Small intestine (tissue), 7 donors: Measurements from ENCODE around the gene FAM120B. TPM values are rescaled to one million over a fixed set of nuclear protein-coding genes. Genes with fewer than 3 reads are reported as not detected.

Experiments
- DNase-seq, 2 donors: peaks; one replicate each; pipeline versions ENCODE4 v3.0.0 to v3.0.0-alpha.2; 2013
- FAIRE-seq: peaks from 2 replicates; lab custom pipeline; 2012; peaks lifted over from hg19 to GRCh38; lab: Jason Lieb, UNC
- H3K27ac ChIP-seq, 3 donors: one replicate each; pipeline ENCODE4 v1.5.1; 2013; ENCODE audit warnings: low read length in 2 of 3, mild to moderate bottlenecking in 2 of 3, control low read depth in 1 of 3, inconsistent platforms in 1 of 3, low read depth in 1 of 3, moderate library complexity in 1 of 3
- H3K27me3 ChIP-seq, 3 donors: one replicate each; pipeline ENCODE4 v1.6.1; 2013; ENCODE audit warnings: low read length in 3 of 3, inconsistent platforms in 1 of 3; ENCODE audit not compliant: control insufficient read depth in 3 of 3, insufficient read depth in 3 of 3
- H3K36me3 ChIP-seq, 3 donors: one replicate each; pipeline ENCODE4 v1.6.1; 2013; ENCODE audit warnings: low read length in 3 of 3, inconsistent platforms in 1 of 3, low read depth in 1 of 3, mild to moderate bottlenecking in 1 of 3, moderate library complexity in 1 of 3; ENCODE audit not compliant: control insufficient read depth in 3 of 3, insufficient read depth in 2 of 3
- H3K4me1 ChIP-seq, 3 donors: one replicate each; pipeline ENCODE4 v1.6.1; 2013; ENCODE audit warnings: low read length in 2 of 3, inconsistent platforms in 1 of 3, low read depth in 1 of 3, mild to moderate bottlenecking in 1 of 3, moderate library complexity in 1 of 3; ENCODE audit not compliant: control insufficient read depth in 3 of 3, insufficient read depth in 2 of 3
- H3K4me3 ChIP-seq, 3 donors: one replicate each; pipeline ENCODE4 v1.5.1; 2013; ENCODE audit warnings: low read length in 3 of 3, control low read depth in 1 of 3, inconsistent platforms in 1 of 3, low read depth in 1 of 3, mild to moderate bottlenecking in 1 of 3, moderate library complexity in 1 of 3
- H3K9me3 ChIP-seq, 2 donors: one replicate each; pipeline ENCODE4 v1.6.1; 2013; ENCODE audit warnings: low read depth in 1 of 2, low read length in 1 of 2; ENCODE audit not compliant: control insufficient read depth in 2 of 2, insufficient read depth in 1 of 2
- WGBS, 3 donors: extraction: QIAGEN DNeasy Blood & Tissue Kit; methylation state at CpG; one replicate each; pipeline ENCODE4 v1.1.7; 2013; 5-methylcytosine and 5-hydroxymethylcytosine counted together
- polyA plus RNA-seq, 4 donors: library from polyadenylated mRNA; stranded (reverse) in 3 of 4; unstranded in 1 of 4; fragments of 200-250 nt in 3 of 4; fragments of 120-200 nt in 1 of 4; gene quantifications; one replicate each; pipeline versions ENCODE4 v1.2.1 to v1.2.3, GENCODE V29; 2013
- donor health status: healthy with polysubstance abuse.
- donor health status: control.
- donor health status: control.
- donor health status: Bipolar disorder and iron deficiency.
- donor health status: healthy.

The FAM120B gene
- polyA plus RNA-seq, 4 donors, result 6.5 to 24.0 (median 10.6) TPM

DNA sequence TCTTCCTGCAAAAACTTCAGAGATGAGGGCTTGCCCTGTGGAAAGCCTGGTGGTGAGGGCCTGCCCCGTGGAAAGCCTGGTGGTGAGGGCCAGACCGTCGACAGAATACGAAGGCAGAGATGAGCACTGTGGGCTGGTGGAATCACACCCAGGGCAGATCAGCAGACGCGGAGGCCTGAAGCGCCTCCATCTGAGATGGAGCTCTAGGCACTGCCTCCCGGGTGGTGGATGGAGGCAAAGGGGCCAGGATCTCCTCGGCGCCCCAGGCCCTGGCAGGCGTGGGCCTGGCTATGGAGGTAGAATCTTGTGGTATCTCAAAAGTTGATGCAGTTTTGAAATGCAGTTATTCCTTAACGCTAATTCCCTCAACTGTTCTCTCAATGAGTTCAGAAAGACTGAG is 141.8 kb downstream of the FAM120B start:
- Histone ChIP-seq H3K27ac (no peak overlapping the region), H3K36me3 (no peaks in the 10 kb centered on the region), H3K4me1 (no peaks in the 10 kb centered on the region), H3K9me3 (no peaks in the 10 kb centered on the region), H3K27me3 (no peaks in the 10 kb centered on the region), H3K4me3 (no peak overlapping the region)
- DNase-seq, result no peak
- FAIRE-seq, result no peak
- WGBS, 3 donors, result 93 to 96% (median 95%) methylated on average over 12 of the region's 12 CpGs

DNA sequence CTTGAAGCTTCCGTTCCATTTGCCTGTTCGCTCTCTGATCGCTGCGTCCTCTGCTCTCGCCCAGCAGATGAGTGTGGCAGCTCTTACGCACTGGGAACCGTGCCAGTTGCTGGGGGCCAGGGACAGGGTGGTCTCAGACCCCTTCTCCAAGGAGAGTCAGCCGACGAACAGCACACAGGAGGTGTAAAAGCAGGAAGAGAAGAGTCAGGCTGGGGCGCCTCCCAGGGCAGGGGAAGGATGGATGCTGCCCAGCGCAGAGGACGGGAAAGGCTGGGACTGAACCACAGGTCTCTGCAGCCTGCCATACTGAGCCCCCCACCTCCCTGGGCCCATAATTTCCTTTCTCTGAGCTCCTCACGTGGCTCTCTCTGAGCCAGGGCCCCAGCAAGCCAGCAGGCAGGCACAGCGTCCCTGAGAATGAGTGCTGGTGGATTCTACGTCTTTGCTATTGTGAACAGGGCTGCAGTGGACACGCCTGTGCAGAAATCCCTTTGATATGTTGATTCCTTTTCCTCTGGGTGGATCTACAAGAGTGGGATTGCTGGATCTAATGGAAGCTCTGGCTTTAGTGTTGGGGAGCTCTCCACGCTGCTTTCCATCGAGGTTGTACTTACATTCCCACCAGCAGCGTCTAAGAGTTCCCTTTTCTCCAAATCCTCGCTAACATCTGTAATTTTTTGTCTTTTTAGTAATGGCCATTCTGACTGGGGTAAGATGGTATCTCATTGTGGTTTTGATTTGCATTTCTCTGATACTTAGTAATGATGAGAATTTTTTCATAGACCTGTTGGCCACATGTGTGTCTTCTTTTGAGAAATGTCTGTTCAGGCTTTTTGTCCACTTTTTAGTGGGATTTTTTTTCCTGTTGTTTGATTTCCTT is 142.4 kb downstream of the FAM120B start:
- H3K4me3 ChIP-seq, result no peak overlapping the region
- H3K27me3 ChIP-seq, result no peaks in the 10 kb centered on the region
- H3K27ac ChIP-seq, result no peak overlapping the region
- H3K9me3 ChIP-seq, result no peaks in the 10 kb centered on the region
- FAIRE-seq, result no peak
- DNase-seq, result no peak
- WGBS, 3 donors, result 82 to 87% (median 84%) methylated on average over 20 of the region's 20 CpGs
- no peaks in the 10 kb centered on the region for H3K4me1 ChIP-seq
- H3K36me3 ChIP-seq, result no peaks in the 10 kb centered on the region

- no peaks in the 10 kb centered on the region for H3K36me3 ChIP-seq
- no peaks in the 10 kb centered on the region for H3K9me3 ChIP-seq
- WGBS, 3 donors, result 90 to 92% (median 91%) methylated on average over 32 of the region's 32 CpGs
- no peak for FAIRE-seq
- H3K4me3 ChIP-seq, result no peak overlapping the region
- H3K4me1 ChIP-seq, result no peaks in the 10 kb centered on the region
- no peaks in the 10 kb centered on the region for H3K27me3 ChIP-seq
- H3K27ac ChIP-seq, result no peak overlapping the region
- no peak for DNase-seq
These were observed 143.5 kb downstream of the FAM120B start for GRCh38 chr6:170449835-170450753.

DNA sequence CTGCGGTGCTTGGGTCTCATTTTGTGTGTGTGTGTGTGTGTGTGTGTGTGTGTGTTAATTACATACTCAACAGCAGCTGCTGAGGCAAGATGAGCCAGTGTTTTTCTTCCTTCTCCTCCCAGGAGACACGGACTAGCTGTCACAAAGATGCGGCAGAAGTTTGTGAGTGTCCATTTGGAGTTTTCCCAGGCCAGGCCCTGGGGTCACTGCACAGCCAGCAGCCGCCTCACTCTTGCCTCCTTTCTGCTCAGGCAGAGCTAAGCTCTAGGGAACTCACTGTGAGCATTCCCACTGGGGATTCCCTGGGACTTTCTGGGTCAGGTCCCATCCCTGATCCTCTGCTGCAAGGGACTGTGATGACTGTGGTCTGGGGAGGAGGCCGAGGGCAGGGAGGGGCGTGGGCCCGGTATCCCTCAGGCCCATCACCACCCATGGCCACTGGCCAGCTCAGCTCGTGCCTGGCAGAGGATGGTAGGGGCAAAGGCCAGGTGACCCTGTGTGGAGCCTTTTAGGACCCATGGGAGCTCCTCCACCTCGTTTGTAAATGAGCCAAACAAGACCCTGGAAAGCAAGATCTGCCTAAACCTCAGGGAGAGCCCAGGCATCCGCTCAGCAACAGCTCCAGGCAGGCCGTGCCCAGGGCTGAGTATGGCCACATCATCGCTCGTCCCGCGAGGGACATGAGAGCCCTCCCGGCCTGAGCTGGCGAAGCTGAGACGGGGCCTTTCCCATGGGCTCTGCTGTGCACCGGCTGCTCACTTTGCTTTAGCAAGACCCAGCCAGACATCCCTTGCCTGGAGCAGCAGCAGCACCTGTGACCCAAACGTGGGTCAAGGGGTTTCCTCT is 144.6 kb downstream of the FAM120B start:
- no peak overlapping the region for H3K27ac ChIP-seq
- no peaks in the 10 kb centered on the region for H3K9me3 ChIP-seq
- FAIRE-seq, result no peak
- no peak overlapping the region for H3K4me3 ChIP-seq
- no peaks in the 10 kb centered on the region for H3K36me3 ChIP-seq
- no peak for DNase-seq
- H3K4me1 ChIP-seq, result no peaks in the 10 kb centered on the region
- no peaks in the 10 kb centered on the region for H3K27me3 ChIP-seq
- WGBS, 3 donors, result 71 to 76% (median 75%) methylated on average over 20 of the region's 20 CpGs

GRCh38 chr6:170451762-170452651 is 145.4 kb downstream of the FAM120B start:
- FAIRE-seq (no peak), DNase-seq (no peak)
- WGBS, 3 donors, result 79 to 84% (median 83%) methylated on average over 19 to 20 of the region's 20 CpGs
- H3K4me3 ChIP-seq, result no peak overlapping the region
- H3K4me1 ChIP-seq, result no peaks in the 10 kb centered on the region
- H3K27me3 ChIP-seq, result no peaks in the 10 kb centered on the region
- H3K9me3 ChIP-seq, result no peaks in the 10 kb centered on the region
- H3K36me3 ChIP-seq, result no peaks in the 10 kb centered on the region
- H3K27ac ChIP-seq, result no peak overlapping the region

DNA sequence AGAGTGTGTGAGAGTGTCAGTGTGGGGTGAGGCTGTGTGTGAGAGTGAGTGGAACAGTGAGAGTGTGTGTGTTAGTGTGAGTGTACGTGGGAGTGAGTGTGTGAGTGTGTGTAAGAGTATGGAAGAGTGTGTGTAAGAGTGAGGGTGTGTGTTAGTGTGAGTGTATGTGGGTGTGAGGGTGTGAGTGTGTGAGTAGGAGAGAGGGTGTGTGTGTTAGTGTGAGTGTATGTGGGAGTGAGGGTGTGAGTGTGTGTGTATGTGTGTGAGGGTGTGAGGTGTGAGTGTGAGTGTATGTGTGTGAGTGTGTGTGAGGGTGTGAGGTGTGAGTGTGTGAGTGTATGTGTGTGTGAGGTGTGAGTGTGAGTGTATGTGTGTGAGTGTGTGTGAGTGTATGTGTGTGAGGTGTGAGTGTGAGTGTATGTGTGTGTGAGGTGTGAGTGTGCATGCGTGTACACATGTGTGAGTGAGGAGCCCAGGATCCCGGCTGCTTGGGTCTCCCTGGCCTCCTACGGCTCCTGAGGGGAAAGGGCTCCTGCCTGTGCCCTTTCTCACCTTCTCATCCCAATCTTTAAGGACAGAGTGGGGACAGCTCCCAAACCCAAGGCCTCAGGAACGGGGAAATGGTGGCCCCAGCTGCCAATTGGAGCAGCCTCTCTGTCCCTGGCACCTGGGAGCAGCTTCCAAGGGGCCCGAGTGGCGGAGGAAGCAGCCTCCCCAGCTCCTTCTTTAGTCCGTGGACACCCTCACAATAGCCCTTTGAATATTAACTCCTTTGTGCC is 146.4 kb downstream of the FAM120B start:
- Histone ChIP-seq H3K4me3 (no peak overlapping the region), H3K4me1 (no peaks in the 10 kb centered on the region), H3K9me3 (no peaks in the 10 kb centered on the region), H3K36me3 (no peaks in the 10 kb centered on the region), H3K27me3 (no peaks in the 10 kb centered on the region), H3K27ac (no peak overlapping the region)
- 59 to 69% (median 68%) methylated on average over 8 of the region's 8 CpGs for WGBS, 3 donors
- DNase-seq (no peak), FAIRE-seq (no peak)
